RWPE1 (cell line): ENCODE results near the gene DRAXIN.

Source experiments
- CTCF ChIA-PET: fragments of 350-600 bp; sonication (Branson Sonifier 250); formaldehyde crosslinking; extraction: SDS; loops from one replicate; lab custom pipeline; 2021; lab: Yijun Ruan, JAX
- POLR2A ChIA-PET: fragments of 400-600 bp; formaldehyde crosslinking; extraction: SDS; loops from one replicate; lab custom pipeline; 2020; ENCODE audit warnings: antibody characterized with exemption; ENCODE audit not compliant: low non-redundant PET; lab: Yijun Ruan, JAX
- DNase-seq: peaks from one replicate; pipeline ENCODE4 v3.0.0; 2012; ENCODE audit warnings: low spot score
- H3K27ac ChIP-seq: fragments of 450-650 bp; 2 replicates; pipeline ENCODE4 v1.5.1; 2017
- TF ChIP-seq, protein P1 (sequence below): fragments of 450-650 bp; conservative IDR thresholded peaks from 2 replicates; pipeline ENCODE4 v1.5.1; 2017; ENCODE audit warnings: low read depth, mild to moderate bottlenecking

Gene DRAXIN

DNA sequence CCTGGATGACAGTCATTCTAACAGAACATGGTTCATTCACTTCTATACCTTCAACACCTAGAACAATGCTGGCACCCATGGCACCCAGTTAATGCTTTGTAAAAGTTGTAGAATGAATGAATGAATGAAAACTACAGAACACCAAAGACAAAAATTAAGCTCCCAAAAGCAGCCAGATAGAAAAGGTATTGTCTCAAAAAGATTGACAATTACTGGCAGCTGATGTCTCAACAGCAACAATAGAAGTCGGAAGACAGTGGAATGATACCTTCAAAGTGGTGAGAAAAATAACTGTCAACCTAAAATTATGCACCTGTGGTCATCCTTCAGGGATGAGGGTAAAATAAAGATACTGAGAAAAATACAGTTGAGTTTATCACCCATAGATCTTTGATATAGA is 65.5 kb downstream of the DRAXIN start:
- TF ChIP-seq, protein P1, sequence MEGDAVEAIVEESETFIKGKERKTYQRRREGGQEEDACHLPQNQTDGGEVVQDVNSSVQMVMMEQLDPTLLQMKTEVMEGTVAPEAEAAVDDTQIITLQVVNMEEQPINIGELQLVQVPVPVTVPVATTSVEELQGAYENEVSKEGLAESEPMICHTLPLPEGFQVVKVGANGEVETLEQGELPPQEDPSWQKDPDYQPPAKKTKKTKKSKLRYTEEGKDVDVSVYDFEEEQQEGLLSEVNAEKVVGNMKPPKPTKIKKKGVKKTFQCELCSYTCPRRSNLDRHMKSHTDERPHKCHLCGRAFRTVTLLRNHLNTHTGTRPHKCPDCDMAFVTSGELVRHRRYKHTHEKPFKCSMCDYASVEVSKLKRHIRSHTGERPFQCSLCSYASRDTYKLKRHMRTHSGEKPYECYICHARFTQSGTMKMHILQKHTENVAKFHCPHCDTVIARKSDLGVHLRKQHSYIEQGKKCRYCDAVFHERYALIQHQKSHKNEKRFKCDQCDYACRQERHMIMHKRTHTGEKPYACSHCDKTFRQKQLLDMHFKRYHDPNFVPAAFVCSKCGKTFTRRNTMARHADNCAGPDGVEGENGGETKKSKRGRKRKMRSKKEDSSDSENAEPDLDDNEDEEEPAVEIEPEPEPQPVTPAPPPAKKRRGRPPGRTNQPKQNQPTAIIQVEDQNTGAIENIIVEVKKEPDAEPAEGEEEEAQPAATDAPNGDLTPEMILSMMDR = no peak
- CTCF ChIA-PET = no interaction called here
- no peak overlapping the region for H3K27ac ChIP-seq
- POLR2A ChIA-PET = no interaction called here
- DNase-seq = no peak

DNA sequence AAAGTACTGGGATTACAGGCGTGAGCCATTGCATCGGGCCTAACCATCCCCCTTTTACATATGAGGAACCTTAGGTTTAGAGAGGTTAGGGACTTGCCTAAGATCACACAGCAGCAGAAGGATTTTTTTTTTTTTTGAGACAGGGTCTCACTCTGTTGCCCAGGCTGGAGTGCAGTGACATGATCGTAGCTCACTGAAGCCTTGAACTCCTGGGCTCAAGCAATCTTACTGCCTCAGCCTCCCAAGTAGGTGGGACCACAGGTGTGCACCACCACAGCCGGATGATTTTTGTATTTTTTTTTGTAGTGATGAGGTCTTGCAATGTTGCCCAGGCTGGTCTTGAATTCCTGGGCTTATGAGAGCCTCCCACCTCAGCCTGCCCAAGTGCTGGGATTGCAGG is 68.3 kb downstream of the DRAXIN start:
- DNase-seq = no peak
- POLR2A ChIA-PET = no interaction called here
- CTCF ChIA-PET = no interaction called here
- no peak overlapping the region for H3K27ac ChIP-seq
- TF ChIP-seq, protein P1 = no peak

- DNase-seq = no peak
- POLR2A ChIA-PET = no interaction called here
- TF ChIP-seq, protein P1 = no peak
- CTCF ChIA-PET = no interaction called here
- no peak overlapping the region for H3K27ac ChIP-seq
Measured at GRCh38 chr1:11761285-11761684, 69.8 kb downstream of the DRAXIN start.

DNA sequence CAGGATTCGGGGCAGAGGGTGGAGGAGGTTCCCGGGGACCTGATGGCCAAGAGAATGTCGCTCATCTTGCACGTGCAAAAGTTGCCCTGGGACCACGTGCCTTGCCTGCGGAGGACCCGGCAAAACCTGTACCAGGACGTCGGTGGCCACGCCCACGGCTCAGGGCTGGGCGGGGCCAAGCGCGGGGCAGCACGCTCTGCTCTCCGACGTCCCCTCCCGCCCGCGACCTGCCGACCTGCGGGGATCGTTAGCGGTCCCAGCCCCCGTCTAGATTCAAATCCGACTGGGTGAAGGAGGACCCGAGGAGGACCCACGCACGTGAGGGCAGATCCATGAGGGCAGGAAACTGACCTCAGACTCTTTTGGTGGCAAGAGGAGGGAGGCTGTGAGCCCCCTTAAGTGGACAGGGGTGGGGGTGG is 70.5 kb downstream of the DRAXIN start, which contains the start of gene C1orf167:
TSS of gene C1orf167 (plus strand) at position 206 of the 419 bp plus-strand sequence. CDS start 2,208 bp downstream, outside the sequence.
- POLR2A ChIA-PET = no interaction called here
- TF ChIP-seq, protein P1 = no peak
- no peak within 1 kb of the TSS for H3K27ac ChIP-seq
- peak; percentile 29 for DNase-seq
- CTCF ChIA-PET = no interaction called here

GRCh38 chr1:11764115-11764514 is 72.6 kb downstream of the DRAXIN start:
- no peak for DNase-seq
- TF ChIP-seq, protein P1 = no peak
- ChIA-PET CTCF (interaction anchor here (0.7 kb wide), 1 partner anchor 118 kb away, joined by 3 read pairs; no protein-coding TSS in a partner anchor), POLR2A (no interaction called here)
- H3K27ac ChIP-seq = no peak overlapping the region

DNA sequence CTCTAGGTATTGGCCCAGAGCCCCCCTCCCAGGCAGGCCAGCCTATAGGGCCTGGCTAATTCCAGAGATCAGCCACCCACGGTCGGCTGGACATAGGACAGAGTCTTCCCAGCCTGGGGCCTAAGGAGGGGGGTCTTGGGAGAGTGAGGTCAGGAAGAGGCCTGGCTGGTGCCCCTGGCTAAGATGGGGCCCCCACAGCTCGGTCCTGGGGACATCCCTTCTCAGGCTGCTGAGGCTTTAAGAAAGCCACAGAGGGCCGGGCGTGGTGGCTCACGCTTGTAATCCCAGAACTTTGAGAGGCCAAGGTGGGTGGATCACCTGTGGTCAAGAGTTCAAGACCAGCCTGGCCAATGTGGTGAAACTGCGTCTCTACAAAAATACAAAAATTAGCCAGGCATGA is 73.0 kb downstream of the DRAXIN start:
- ChIA-PET POLR2A (no interaction called here), CTCF (interaction anchor here (0.7 kb wide), 1 partner anchor 117 kb away, joined by 3 read pairs; no protein-coding TSS in a partner anchor)
- no peak overlapping the region for H3K27ac ChIP-seq
- DNase-seq = no peak
- TF ChIP-seq, protein P1 = no peak
